HEK293 (cell line): ENCODE data around the gene TNXB.

Source experiments
- HIC1 ChIP-seq: fragments of 450-650 bp; formaldehyde crosslinking; IDR thresholded peaks from 2 replicates; pipeline ENCODE4 v1.5.1; 2016; ENCODE audit warnings: missing biosample characterization, missing genetic modification characterization
- OSR2 ChIP-seq: fragments of 450-650 bp; formaldehyde crosslinking; IDR thresholded peaks from 2 replicates; pipeline ENCODE4 v1.5.1; 2016; ENCODE audit warnings: missing biosample characterization, missing genetic modification characterization
- PRDM2 ChIP-seq: fragments of 450-650 bp; formaldehyde crosslinking; IDR thresholded peaks from 2 replicates; pipeline ENCODE4 v1.5.1; 2016; ENCODE audit warnings: missing biosample characterization, missing genetic modification characterization, borderline replicate concordance
- RBAK ChIP-seq: fragments of 450-650 bp; formaldehyde crosslinking; IDR thresholded peaks from 2 replicates; pipeline ENCODE4 v1.5.1; 2016; ENCODE audit warnings: missing biosample characterization, missing genetic modification characterization
- SP2 ChIP-seq: fragments of 450-650 bp; formaldehyde crosslinking; IDR thresholded peaks from 2 replicates; pipeline ENCODE4 v1.5.1; 2016; ENCODE audit warnings: missing biosample characterization, missing genetic modification characterization
- ZBTB21 ChIP-seq: fragments of 450-650 bp; formaldehyde crosslinking; IDR thresholded peaks from 2 replicates; pipeline ENCODE4 v1.5.1; 2017; ENCODE audit warnings: missing biosample characterization, missing genetic modification characterization
- ZBTB44 ChIP-seq: fragments of 450-650 bp; IDR thresholded peaks from 2 replicates; pipeline ENCODE4 v1.5.1; 2018; ENCODE audit warnings: missing biosample characterization, mild to moderate bottlenecking, missing genetic modification characterization
- ZNF133 ChIP-seq: fragments of 450-650 bp; formaldehyde crosslinking; IDR thresholded peaks from 2 replicates; pipeline ENCODE4 v1.5.1; 2016; ENCODE audit warnings: missing biosample characterization, missing genetic modification characterization
- ZNF324 ChIP-seq: fragments of 450-650 bp; formaldehyde crosslinking; IDR thresholded peaks from 2 replicates; pipeline ENCODE4 v1.5.1; 2016; ENCODE audit warnings: missing biosample characterization, missing genetic modification characterization
- ZNF404 ChIP-seq: fragments of 450-650 bp; formaldehyde crosslinking; IDR thresholded peaks from 2 replicates; pipeline ENCODE4 v1.5.1; 2017; ENCODE audit warnings: missing biosample characterization, missing genetic modification characterization
- ZNF426 ChIP-seq: fragments of 450-650 bp; formaldehyde crosslinking; IDR thresholded peaks from 2 replicates; pipeline ENCODE4 v1.5.1; 2017; ENCODE audit warnings: missing biosample characterization, missing genetic modification characterization, mild to moderate bottlenecking, inconsistent platforms, moderate library complexity
- ZNF549 ChIP-seq: fragments of 450-650 bp; IDR thresholded peaks from 2 replicates; pipeline ENCODE4 v1.5.1; 2018; ENCODE audit warnings: missing biosample characterization, missing genetic modification characterization, mild to moderate bottlenecking, inconsistent platforms, moderate library complexity
- ZNF623 ChIP-seq: fragments of 450-650 bp; formaldehyde crosslinking; IDR thresholded peaks from 2 replicates; pipeline ENCODE4 v1.5.1; 2016; ENCODE audit warnings: missing biosample characterization, missing genetic modification characterization
- ZNF624 ChIP-seq: fragments of 450-650 bp; formaldehyde crosslinking; IDR thresholded peaks from 2 replicates; pipeline ENCODE4 v1.5.1; 2017; ENCODE audit warnings: missing biosample characterization, missing genetic modification characterization
- ZNF629 ChIP-seq: fragments of 450-650 bp; formaldehyde crosslinking; IDR thresholded peaks from 2 replicates; pipeline ENCODE4 v1.5.1; 2017; ENCODE audit warnings: missing biosample characterization, missing genetic modification characterization
- ZNF660 ChIP-seq: fragments of 450-650 bp; IDR thresholded peaks from 2 replicates; pipeline ENCODE4 v1.5.1; 2018; ENCODE audit warnings: missing biosample characterization, mild to moderate bottlenecking, missing genetic modification characterization
- ZNF792 ChIP-seq: fragments of 450-650 bp; formaldehyde crosslinking; IDR thresholded peaks from 2 replicates; pipeline ENCODE4 v1.5.1; 2016; ENCODE audit warnings: missing biosample characterization, missing genetic modification characterization
- ZXDB ChIP-seq: fragments of 450-650 bp; formaldehyde crosslinking; IDR thresholded peaks from 2 replicates; pipeline ENCODE4 v1.5.1; 2016; ENCODE audit warnings: missing biosample characterization, missing genetic modification characterization
- TF ChIP-seq, protein P1 (sequence below): fragments of 450-650 bp; formaldehyde crosslinking; IDR thresholded peaks from 2 replicates; pipeline ENCODE4 v1.5.1; 2016; ENCODE audit warnings: missing biosample characterization, missing genetic modification characterization
- TF ChIP-seq, protein P2 (sequence below): fragments of 450-650 bp; formaldehyde crosslinking; IDR thresholded peaks from 2 replicates; pipeline ENCODE4 v1.5.1; 2016; ENCODE audit warnings: missing biosample characterization, missing genetic modification characterization
- TF ChIP-seq, protein P3 (sequence below): fragments of 450-650 bp; formaldehyde crosslinking; IDR thresholded peaks from 2 replicates; pipeline ENCODE4 v1.5.1; 2016; ENCODE audit warnings: missing biosample characterization, missing genetic modification characterization
- TF ChIP-seq, protein P4 (sequence below): fragments of 450-650 bp; formaldehyde crosslinking; IDR thresholded peaks from 2 replicates; pipeline ENCODE4 v1.5.1; 2017; ENCODE audit warnings: missing biosample characterization, missing genetic modification characterization
- TF ChIP-seq, protein P5 (sequence below): fragments of 450-650 bp; formaldehyde crosslinking; IDR thresholded peaks from 2 replicates; pipeline ENCODE4 v1.5.1; 2016; ENCODE audit warnings: missing biosample characterization, missing genetic modification characterization

TNXB gene

DNA sequence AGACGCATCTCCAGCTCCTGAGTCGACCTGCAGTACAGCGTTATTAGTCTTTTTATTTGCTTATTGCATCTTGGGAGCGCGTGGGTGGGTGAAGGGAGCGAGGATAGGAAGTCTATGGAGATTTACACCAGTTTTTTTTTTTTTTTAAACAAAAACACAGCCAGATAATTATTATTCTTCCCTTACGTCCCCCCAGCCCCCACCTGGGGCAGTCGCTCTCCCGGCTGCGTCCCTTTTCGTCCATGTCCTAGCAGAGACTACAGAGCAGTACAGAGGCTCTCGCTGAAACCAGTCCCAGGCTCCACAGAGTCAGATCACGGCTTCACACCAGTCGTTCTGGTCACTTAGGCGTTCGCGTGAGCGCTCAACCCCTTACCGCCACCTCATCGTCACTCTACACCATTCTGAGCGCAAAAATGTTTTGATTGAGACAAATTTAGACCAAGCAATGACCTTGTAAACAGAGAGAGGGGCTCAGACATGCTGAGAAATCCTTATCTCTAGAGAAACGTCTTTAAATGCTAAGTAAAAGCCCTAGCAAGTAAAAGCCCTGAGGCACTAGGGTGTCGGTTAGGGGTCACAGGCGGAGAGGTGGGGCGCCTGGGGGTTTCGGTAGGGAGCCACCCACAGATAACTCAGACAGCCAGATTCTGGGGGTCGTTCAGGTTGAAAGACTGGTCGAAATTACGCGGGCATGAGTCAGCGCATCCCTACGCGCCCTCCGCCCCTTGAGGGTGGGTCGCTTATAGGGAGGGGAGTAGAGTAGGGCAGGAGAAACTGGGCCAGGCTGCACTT, 43.8 kb upstream of the TNXB start (continued):
- TF ChIP-seq ZNF624 (tag by site-specific recombination) (no peak), RBAK (tag by site-specific recombination) (no peak), PRDM2 (tag by site-specific recombination) (no peak), ZNF426 (no peak), OSR2 (tag by site-specific recombination) (no peak), ZXDB (tag by site-specific recombination) (peak; percentile 6; the same call in 1 of the 2 replicates), ZNF792 (tag by site-specific recombination) (no peak), ZNF133 (tag by site-specific recombination) (no peak), ZNF549 (tag by site-specific recombination) (no peak), ZNF623 (tag by site-specific recombination) (no peak), ZNF404 (tag by site-specific recombination) (no peak), ZNF629 (no peak), ZNF660 (tag by site-specific recombination) (peak; percentile 31; the same call in 1 of the 2 replicates), HIC1 (tag by site-specific recombination) (no peak), ZNF324 (tag by site-specific recombination) (no peak), ZBTB21 (tag by site-specific recombination) (no peak), ZBTB44 (tag by site-specific recombination) (no peak), SP2 (tag by site-specific recombination) (no peak; the same call in 1 of the 2 replicates)
- TF ChIP-seq, protein P1, sequence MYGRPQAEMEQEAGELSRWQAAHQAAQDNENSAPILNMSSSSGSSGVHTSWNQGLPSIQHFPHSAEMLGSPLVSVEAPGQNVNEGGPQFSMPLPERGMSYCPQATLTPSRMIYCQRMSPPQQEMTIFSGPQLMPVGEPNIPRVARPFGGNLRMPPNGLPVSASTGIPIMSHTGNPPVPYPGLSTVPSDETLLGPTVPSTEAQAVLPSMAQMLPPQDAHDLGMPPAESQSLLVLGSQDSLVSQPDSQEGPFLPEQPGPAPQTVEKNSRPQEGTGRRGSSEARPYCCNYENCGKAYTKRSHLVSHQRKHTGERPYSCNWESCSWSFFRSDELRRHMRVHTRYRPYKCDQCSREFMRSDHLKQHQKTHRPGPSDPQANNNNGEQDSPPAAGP: peak; percentile 53; the same call in 1 of the 2 replicates
- TF ChIP-seq, protein P2, sequence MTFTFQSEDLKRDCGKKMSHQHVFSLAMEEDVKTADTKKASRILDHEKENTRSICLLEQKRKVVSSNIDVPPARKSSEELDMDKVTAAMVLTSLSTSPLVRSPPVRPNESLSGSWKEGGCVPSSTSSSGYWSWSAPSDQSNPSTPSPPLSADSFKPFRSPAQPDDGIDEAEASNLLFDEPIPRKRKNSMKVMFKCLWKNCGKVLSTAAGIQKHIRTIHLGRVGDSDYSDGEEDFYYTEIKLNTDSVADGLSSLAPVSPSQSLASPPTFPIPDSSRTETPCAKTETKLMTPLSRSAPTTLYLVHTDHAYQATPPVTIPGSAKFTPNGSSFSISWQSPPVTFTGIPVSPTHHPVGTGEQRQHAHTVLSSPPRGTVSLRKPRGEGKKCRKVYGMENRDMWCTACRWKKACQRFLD (tag by site-specific recombination): no peak
- TF ChIP-seq, protein P3, sequence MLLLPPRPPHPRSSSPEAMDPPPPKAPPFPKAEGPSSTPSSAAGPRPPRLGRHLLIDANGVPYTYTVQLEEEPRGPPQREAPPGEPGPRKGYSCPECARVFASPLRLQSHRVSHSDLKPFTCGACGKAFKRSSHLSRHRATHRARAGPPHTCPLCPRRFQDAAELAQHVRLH (tag by site-specific recombination): no peak
- TF ChIP-seq, protein P4, sequence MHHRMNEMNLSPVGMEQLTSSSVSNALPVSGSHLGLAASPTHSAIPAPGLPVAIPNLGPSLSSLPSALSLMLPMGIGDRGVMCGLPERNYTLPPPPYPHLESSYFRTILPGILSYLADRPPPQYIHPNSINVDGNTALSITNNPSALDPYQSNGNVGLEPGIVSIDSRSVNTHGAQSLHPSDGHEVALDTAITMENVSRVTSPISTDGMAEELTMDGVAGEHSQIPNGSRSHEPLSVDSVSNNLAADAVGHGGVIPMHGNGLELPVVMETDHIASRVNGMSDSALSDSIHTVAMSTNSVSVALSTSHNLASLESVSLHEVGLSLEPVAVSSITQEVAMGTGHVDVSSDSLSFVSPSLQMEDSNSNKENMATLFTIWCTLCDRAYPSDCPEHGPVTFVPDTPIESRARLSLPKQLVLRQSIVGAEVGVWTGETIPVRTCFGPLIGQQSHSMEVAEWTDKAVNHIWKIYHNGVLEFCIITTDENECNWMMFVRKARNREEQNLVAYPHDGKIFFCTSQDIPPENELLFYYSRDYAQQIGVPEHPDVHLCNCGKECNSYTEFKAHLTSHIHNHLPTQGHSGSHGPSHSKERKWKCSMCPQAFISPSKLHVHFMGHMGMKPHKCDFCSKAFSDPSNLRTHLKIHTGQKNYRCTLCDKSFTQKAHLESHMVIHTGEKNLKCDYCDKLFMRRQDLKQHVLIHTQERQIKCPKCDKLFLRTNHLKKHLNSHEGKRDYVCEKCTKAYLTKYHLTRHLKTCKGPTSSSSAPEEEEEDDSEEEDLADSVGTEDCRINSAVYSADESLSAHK (tag by site-specific recombination): no peak
- TF ChIP-seq, protein P5, sequence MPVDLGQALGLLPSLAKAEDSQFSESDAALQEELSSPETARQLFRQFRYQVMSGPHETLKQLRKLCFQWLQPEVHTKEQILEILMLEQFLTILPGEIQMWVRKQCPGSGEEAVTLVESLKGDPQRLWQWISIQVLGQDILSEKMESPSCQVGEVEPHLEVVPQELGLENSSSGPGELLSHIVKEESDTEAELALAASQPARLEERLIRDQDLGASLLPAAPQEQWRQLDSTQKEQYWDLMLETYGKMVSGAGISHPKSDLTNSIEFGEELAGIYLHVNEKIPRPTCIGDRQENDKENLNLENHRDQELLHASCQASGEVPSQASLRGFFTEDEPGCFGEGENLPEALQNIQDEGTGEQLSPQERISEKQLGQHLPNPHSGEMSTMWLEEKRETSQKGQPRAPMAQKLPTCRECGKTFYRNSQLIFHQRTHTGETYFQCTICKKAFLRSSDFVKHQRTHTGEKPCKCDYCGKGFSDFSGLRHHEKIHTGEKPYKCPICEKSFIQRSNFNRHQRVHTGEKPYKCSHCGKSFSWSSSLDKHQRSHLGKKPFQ (tag by site-specific recombination): peak; percentile 93
